Measurements from ENCODE around the gene TFAP2C. TPM values are rescaled to one million over a fixed set of nuclear protein-coding genes. Genes with fewer than 3 reads are reported as not detected.
A peak's percentile ranks its signal among the peaks of the same experiment; 100 is the strongest.
"Not testable (repeated sequence)": the region's sequence is repeated elsewhere in the genome, so short reads cannot be mapped to it uniquely, and the experiment has no call there.

TFAP2C gene
- total RNA-seq, 2 donors from 2014 or later = 0.47 to 0.56 TPM

DNA sequence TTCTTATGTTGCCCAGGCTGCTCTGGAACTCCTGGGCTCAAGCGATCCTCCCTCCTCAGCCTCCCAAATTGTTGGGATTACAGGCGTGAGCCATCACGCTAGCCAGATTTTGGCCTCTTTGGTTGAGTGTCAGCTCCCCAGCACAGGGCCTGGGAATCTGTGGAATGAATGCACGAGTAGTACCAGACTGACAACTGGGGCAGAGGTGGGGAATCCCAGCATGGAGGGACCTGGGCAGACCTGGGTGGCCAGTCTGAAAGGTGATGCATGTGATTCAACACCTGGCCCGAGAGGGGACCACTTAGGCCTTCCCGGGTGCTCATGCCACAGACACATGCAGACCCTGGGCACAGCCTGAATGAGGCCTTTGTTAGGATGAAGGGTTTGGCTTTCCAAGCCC, 19.0 kb upstream of the TFAP2C start:
- DNase-seq = no peak
- intact Hi-C loops (cut with DNase I) = no loop called here
- ATAC-seq = no peak

- intact Hi-C loops (cut with DNase I) = no loop called here
- no peak for DNase-seq
- ATAC-seq = no peak
Measured at GRCh38 chr20:56614196-56614595, 14.9 kb upstream of the TFAP2C start.

GRCh38 chr20:56616716-56617115, 12.4 kb upstream of the TFAP2C start:
- peak in 1 of 2 donors; percentile 62 for ATAC-seq
- intact Hi-C loops (cut with DNase I) = no loop called here

GRCh38 chr20:56617489-56617888, 11.6 kb upstream of the TFAP2C start:
- no peak for ATAC-seq
- intact Hi-C loops (cut with DNase I) = no loop called here

More at GRCh38 chr20:56616716-56617115, 12.4 kb upstream of the TFAP2C start:
- DNase-seq = no peak

GRCh38 chr20:56621730-56622129, 7.4 kb upstream of the TFAP2C start:
- ATAC-seq (no peak), DNase-seq (no peak)
- intact Hi-C loops (cut with DNase I) = no loop called here

More at GRCh38 chr20:56617489-56617888, 11.6 kb upstream of the TFAP2C start:
- no peak for DNase-seq

- DNase-seq; intact Hi-C loops (cut with DNase I); ATAC-seq: not testable (repeated sequence)
Measured at GRCh38 chr20:56623930-56624329, 5.2 kb upstream of the TFAP2C start.

DNA sequence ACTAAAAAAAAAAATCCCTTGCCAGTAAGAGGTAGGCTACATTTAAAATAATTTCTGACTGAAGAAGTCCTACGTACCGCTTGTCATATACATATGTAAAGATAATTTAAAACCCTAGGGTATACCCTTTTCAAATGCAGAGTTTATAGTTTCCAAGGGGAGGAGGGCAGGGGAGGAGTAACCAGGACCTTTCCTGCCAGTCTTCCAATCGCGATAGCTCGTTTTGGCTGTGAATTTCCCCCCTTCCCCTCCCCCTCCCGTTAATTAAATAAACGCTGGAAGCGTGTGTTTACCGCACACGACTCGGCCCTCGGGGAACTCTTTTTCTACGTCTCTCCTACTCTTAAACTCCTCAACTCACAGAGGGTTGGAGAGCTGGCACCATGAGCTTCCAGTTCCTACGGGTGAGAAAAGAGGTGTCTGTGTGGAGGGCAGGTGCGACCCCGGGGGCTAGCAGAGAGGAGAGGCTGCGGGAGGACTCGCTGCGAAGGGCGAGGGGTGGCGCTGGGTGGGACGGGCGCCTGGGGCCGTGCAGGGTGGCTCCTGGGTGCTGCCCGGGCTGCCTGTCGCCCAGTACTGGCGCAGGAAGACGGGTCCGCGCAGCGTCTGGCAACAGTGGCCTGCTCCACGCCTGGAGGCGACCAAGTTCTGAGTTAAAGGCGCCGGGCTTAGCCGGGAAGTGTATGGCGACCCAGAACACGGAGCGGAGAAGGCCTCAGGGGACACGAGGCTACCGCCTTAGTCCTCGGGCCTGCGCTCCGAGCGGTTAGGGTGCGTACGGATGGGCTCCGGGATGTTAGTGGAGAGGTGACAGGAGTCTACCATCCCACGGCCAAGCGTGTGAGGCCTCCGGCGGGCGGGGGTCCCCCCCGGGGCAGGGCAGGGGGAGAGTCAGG, 4.1 kb upstream of the TFAP2C start:
- intact Hi-C loops (cut with DNase I) = no loop called here
- no peak for ATAC-seq

DNA sequence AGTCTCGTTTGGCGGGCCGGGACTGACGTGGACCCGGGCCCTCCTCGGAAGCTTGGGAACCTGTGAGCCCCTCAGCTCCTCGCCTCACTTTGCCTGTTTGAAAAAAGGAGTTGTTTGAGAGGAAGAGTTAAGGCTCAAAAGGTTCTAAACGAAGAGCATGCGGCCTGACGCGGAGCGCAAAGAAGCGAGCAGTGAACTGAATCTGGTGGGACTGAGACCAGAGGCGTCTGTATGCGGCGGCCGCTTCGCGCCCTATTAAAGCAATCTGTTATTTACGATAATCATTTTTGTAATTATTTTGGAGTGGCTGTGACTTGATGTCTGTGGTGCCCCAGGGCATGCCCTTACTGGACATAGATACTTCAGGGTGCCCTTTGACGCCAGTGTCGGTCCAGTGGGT, 3.3 kb upstream of the TFAP2C start:
- intact Hi-C loops (cut with DNase I) = no loop called here
- DNase-seq = no peak
- ATAC-seq = no peak

More for the DNA sequence above, 4.1 kb upstream of the TFAP2C start:
- DNase-seq = no peak

DNA sequence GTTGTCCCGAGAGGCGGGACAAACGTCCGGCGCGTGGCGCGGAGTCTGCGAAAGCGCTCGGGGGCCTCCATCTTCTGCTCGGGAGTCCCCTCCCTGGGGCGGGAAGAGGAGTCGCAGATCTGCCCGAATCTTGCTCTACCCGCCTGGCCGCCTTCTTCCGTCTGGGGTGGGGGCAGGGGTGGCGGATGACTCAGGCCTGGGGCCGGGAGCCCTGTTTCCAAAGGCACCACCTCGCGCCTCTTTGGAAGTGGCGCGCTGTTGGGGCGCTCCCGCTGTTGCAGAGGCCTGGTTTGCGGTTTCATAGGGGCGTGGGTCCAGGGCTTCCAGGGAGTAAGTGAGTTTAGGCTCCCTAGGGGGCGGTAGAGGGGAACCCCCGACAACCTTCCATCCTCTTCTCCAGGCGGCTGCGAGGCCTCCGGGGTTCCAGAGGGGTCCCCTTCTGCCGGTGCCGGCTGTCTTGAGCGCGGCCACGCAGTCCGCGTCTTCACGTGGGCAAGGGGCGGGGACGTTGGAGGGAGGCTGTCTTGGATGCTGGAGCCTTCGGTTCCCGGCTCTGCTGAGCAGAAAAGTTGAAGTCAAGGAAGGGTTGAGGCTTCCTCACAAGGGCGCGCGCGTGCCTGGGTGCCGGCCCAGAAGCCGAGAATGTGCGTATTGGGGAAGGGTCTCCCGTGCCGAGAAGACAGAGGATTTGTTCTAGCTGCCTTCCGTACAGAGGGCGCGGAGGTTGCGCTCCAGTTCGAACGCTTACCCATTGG, 2.6 kb upstream of the TFAP2C start:
- intact Hi-C loops (cut with DNase I) = no loop called here
- no peak for DNase-seq
- ATAC-seq = no peak

- DNase-seq = no peak
- intact Hi-C loops (cut with DNase I) = no loop called here
- no peak for ATAC-seq
Measured at GRCh38 chr20:56627122-56628014, 1.7 kb upstream of the TFAP2C start.

DNA sequence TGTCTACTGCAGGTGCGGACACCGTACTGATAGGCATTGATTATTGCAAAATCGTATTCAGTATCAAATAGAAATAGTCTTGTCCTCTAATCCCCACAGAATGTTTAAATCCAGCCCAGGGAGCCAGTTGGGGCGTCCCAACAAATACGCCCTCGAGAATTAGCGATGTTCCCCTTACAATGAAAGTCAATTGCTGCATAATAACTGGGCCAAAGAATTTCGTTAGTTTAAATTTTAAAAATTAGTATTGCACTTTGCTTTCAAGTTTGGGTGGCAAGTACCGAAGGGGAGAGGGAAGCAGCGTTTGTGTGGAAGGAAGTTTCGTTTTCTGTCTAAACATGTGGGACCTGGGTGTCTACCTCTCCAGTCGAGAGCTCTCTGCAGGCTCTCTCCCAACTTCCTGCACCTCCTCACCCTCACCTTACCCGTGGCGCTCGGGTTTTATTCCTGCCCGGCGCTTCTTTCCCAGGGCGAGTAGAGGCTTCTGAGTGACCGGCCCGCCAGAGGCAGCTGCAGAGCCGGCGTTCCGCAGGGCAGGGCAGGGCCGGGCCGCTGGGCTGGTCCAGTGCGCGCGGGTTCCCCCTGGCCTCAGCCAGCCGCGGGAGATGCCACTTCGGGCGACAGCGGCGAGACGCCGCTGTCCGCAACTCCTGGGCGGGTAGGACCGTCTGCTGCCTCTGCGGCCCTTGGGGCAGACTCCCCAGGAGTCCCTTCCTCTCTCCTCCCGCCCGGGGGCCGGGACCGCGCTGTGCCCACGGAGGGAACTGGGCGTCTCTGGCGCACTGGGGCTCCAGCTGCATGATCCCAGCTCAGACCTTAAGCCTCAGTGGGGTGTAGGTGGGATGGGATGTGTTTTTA, 862 bp upstream of the TFAP2C start:
- DNase-seq (no peak), ATAC-seq (peak; percentile 24 to 28)
- intact Hi-C loops (cut with DNase I) = no loop called here

DNA sequence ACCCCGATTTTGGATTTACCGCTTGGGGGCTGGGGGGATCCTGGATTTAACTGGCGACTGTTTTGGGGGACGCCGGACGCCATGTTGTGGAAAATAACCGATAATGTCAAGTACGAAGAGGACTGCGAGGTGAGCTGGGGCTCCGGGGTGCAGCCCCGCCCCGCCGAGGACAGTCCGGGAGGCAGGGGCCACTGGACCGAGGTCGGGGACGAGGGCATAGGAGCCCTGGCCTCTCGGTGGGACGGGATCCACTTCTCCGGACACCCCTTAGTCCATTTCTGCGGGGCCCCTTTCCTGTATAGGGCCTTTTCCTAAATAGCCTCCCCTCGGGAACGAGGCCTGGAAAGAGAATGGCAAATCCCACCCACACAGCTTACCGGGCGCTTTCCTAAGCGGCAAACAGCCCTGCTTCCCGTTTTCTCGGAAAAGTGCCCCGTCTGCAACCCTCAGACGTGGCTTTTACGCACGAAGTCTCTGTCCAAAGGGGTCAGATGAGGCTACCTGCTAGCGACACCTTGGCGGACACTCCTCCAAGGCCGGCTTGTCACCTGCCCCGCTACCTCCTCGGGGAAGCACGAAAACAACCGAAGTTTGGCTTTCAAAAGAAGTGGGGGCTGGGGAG, 469 bp downstream of the TFAP2C start:
- ATAC-seq = peak in 1 of 2 donors; percentile 3
- DNase-seq = no peak
- intact Hi-C loops (cut with DNase I) = no loop called here

DNA sequence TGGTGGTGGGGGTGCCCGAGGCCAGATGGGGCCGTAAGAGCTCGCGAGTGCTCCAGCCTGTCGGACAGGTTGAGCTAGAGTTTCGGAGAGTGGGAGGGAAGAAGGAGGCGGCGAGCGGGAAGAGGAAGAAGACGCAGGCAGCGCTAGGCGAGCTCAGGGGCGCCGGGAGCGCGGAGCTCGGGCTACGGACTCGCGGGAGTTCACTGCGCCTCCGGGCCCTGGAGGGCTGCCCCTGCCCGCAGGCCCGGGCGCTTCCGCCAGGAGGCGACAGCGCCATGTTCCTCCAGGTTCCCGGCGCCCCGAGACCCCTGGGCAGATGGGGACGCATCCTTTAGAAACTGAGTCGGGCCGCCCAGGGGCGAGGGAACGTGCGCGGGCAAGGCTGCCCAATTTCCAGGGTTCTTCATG, 984 bp downstream of the TFAP2C start:
- intact Hi-C loops (cut with DNase I) = no loop called here
- DNase-seq (peak; percentile 35), ATAC-seq (peak; percentile 39 to 77)

DNA sequence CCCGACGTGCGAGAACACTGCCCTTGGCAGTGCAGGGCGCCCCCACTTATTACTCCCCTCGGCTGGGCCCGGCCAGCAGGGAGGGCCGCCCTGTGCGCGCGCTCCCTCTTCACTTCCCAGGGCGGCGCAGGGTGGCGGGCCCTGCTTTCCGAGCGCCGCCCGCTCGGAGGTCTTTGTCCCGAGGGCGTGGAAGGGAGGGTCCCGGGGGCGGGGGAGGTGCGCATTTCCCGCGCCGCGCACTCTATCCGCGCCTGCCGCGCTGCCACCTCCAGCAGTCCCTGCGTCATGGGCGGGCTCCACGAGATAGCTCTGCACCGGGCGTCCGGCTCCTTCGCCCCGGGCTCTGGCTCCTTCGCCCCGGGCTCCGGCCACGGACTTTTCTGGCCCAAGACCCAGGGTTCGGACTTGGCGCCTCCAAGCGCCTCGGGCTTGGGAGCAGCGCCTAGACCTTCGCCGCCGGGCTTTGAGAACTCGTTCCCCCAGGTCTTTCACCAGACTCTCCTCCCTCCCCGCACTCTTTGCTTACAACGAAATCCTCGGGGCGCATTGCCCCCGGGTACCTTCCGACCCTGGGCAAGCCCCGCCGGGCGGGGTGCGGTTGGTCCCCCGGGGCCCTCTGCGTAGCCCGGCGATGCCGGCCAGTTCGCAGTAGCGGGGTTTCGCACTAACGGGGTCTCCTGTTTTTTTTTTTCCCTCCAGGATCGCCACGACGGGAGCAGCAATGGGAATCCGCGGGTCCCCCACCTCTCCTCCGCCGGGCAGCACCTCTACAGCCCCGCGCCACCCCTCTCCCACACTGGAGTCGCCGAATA, 1.6 kb downstream of the TFAP2C start:
- DNase-seq (no peak), ATAC-seq (peak in 1 of 2 donors; percentile 29)
- intact Hi-C loops (cut with DNase I) = no loop called here

DNA sequence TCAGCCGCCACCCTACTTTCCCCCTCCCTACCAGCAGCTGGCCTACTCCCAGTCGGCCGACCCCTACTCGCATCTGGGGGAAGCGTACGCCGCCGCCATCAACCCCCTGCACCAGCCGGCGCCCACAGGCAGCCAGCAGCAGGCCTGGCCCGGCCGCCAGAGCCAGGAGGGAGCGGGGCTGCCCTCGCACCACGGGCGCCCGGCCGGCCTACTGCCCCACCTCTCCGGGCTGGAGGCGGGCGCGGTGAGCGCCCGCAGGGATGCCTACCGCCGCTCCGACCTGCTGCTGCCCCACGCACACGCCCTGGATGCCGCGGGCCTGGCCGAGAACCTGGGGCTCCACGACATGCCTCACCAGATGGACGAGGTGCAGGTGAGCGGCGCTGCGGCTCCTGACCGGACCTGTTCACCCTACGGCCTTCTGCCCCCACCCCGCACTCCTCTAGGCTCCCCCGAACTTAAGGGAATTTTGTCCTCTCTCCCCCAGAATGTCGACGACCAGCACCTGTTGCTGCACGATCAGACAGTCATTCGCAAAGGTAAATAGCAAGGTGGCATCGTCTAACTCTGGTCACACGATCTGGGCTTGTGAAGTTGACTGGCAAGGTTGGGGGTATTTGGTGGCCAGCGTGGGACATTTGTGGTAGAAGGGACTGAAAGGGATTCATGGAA, 2.3 kb downstream of the TFAP2C start:
- DNase-seq (no peak), ATAC-seq (no peak)
- intact Hi-C loops (cut with DNase I) = no loop called here

DNA sequence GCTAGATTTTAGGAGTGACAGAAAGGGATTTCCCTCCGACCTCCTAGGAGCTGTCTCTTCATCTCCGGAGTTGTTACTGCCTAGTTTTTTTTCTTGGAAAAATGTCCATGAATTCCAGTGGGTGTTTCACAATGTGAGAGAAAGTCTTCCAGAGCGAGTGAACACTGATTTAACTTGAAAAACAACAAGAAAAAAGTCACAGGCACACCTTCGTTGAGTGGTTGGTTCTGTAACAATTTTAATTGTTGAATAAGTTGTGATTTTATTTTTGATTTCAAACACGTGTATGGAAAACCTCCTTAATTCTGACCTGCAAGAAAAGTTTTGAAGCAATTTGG, 2.9 kb downstream of the TFAP2C start:
- intact Hi-C loops (cut with DNase I) = no loop called here
- DNase-seq = no peak
- ATAC-seq = no peak

DNA sequence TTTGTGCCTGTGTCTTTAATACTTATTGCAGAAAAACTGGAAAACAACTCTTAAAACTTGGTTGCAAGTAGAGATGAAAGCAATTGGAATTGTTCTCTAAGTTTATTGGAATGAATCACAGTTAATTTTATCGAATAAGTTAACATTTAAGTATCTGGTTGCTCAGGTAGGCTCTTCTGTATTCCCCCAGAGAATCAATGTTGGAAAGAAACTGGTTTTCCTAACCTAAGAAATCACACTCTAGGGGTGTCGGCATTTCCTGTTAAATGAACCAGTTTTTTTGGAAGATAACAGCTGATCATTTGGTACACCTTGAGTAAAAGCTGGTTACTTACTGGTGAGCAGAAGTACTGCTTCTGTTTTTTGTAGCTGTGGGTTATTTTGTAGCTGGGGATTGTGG, 5.2 kb downstream of the TFAP2C start:
- ATAC-seq = no peak
- no peak for DNase-seq
- intact Hi-C loops (cut with DNase I) = no loop called here

All from left cardiac atrium (tissue), 4 donors.